Measurements from ENCODE around the gene ANKRD23.

Gene ANKRD23

GRCh38 chr2:96824079-96824870 is 19.5 kb downstream of the ANKRD23 start:
- peaks cover 67% of the 10 kb centered on the region for H3K36me3 ChIP-seq
- no peaks in the 10 kb centered on the region for H3K4me1 ChIP-seq (ENCODE audit: control insufficient read depth in 1 of 2, insufficient read depth in 1 of 2, low read depth in 1 of 2, low read length in 1 of 2)
- no peak overlapping the region for H3K4me3 ChIP-seq (ENCODE audit: low read depth in 1 of 2, low read length in 1 of 2)
- no peaks in the 10 kb centered on the region for H3K27me3 ChIP-seq
- H3K9me3 ChIP-seq = no peaks in the 10 kb centered on the region
- no peak overlapping the region for H3K27ac ChIP-seq
- no peak for TF ChIP-seq CTCF (IDR thresholded peaks at IDR 0.05)

GRCh38 chr2:96823198-96823597 is 20.6 kb downstream of the ANKRD23 start:
- no peak overlapping the region for H3K27ac ChIP-seq
- no peaks in the 10 kb centered on the region for H3K9me3 ChIP-seq
- TF ChIP-seq CTCF (IDR thresholded peaks at IDR 0.05) = no peak
- peaks cover under 1 to 7% of the 10 kb centered on the region in 2 experiments for H3K4me1 ChIP-seq (ENCODE audit: control insufficient read depth in 1 of 2, insufficient read depth in 1 of 2, low read depth in 1 of 2, low read length in 1 of 2)
- peaks cover 64% of the 10 kb centered on the region for H3K36me3 ChIP-seq
- H3K4me3 ChIP-seq (ENCODE audit: low read depth in 1 of 2, low read length in 1 of 2) = no peak overlapping the region
- no peaks in the 10 kb centered on the region for H3K27me3 ChIP-seq

GRCh38 chr2:96822786-96823185 is 21.0 kb downstream of the ANKRD23 start:
- H3K27ac ChIP-seq = no peak overlapping the region
- H3K36me3 ChIP-seq = peaks cover 60% of the 10 kb centered on the region
- TF ChIP-seq CTCF (IDR thresholded peaks at IDR 0.05) = no peak
- no peaks in the 10 kb centered on the region for H3K9me3 ChIP-seq
- H3K4me3 ChIP-seq (ENCODE audit: low read depth in 1 of 2, low read length in 1 of 2) = no peak overlapping the region
- peaks cover 4 to 10% of the 10 kb centered on the region in 2 experiments for H3K4me1 ChIP-seq (ENCODE audit: control insufficient read depth in 1 of 2, insufficient read depth in 1 of 2, low read depth in 1 of 2, low read length in 1 of 2)
- H3K27me3 ChIP-seq = peaks cover 3% of the 10 kb centered on the region

GRCh38 chr2:96821113-96821675 is 22.6 kb downstream of the ANKRD23 start:
- Histone ChIP-seq H3K27ac (no peak overlapping the region), H3K36me3 (peaks cover 44% of the 10 kb centered on the region), H3K27me3 (peaks cover 9% of the 10 kb centered on the region), H3K4me3 (ENCODE audit: low read depth in 1 of 2, low read length in 1 of 2) (no peak overlapping the region), H3K4me1 (ENCODE audit: control insufficient read depth in 1 of 2, insufficient read depth in 1 of 2, low read depth in 1 of 2, low read length in 1 of 2) (peaks cover 14 to 19% of the 10 kb centered on the region in 2 experiments), H3K9me3 (no peaks in the 10 kb centered on the region)
- TF ChIP-seq CTCF (IDR thresholded peaks at IDR 0.05) = no peak

- TF ChIP-seq CTCF (IDR thresholded peaks at IDR 0.05) = no peak
- H3K9me3 ChIP-seq = no peaks in the 10 kb centered on the region
- H3K4me1 ChIP-seq (ENCODE audit: control insufficient read depth in 1 of 2, insufficient read depth in 1 of 2, low read depth in 1 of 2, low read length in 1 of 2) = peaks cover 21 to 24% of the 10 kb centered on the region in 2 experiments
- peaks cover 32% of the 10 kb centered on the region for H3K36me3 ChIP-seq
- H3K4me3 ChIP-seq (ENCODE audit: low read depth in 1 of 2, low read length in 1 of 2) = no peak overlapping the region
- peaks cover 13% of the 10 kb centered on the region for H3K27me3 ChIP-seq
- H3K27ac ChIP-seq = no peak overlapping the region
Measured at GRCh38 chr2:96819876-96820511, 23.8 kb downstream of the ANKRD23 start.
